Immature natural killer cell (primary cell): Measurements from ENCODE around the gene CMPK1. TPM values are rescaled to one million over a fixed set of nuclear protein-coding genes. Genes with fewer than 3 reads are reported as not detected.

Source experiments
- polyA plus RNA-seq, 3 donors: library from polyadenylated mRNA; unstranded; fragments of 300-500 nt; fragmentation: Illumina TruSeq; gene quantifications; one replicate each; pipeline ENCODE4 v1.2.3, GENCODE V29; 2021

CMPK1 gene
- polyA plus RNA-seq, 3 donors from 2014 or later: 122 to 171 (median 140) TPM

Other genes with a start within 250 kb of the CMPK1 start
- not detected for gene CYP4A22, start 196.3 kb upstream of the CMPK1 start, polyA plus RNA-seq
- gene PDZK1IP1, start 143.8 kb upstream of the CMPK1 start, polyA plus RNA-seq: 1 to 10 TPM in 1 of 3 donors, under 1 TPM in 1, not detected in 1; 0.58 to 7.5 TPM
- 1 to 10 TPM in 1 of 3 donors, not detected in 2; 1.7 TPM for gene TAL1, start 101.6 kb upstream of the CMPK1 start, polyA plus RNA-seq
- gene STIL, start 19.6 kb upstream of the CMPK1 start, polyA plus RNA-seq: 1 to 10 TPM in 2 of 3 donors, under 1 TPM in 1; 0.54 to 1.8 (median 1.1) TPM
- not detected for gene FOXE3, start 82.5 kb downstream of the CMPK1 start, polyA plus RNA-seq
- gene FOXD2, start 104.3 kb downstream of the CMPK1 start, polyA plus RNA-seq: under 1 TPM; 0.03 to 0.40 (median 0.26) TPM